Iris pigment epithelial cell (primary cell): ENCODE results near the gene GPX4.
"Not testable (repeated sequence)": the region's sequence is repeated elsewhere in the genome, so short reads cannot be mapped to it uniquely, and the experiment has no call there.

Source experiments
- DNase-seq: peaks from one replicate; pipeline ENCODE4 v3.0.0-alpha.2; 2011; ENCODE audit warnings: low read depth

The GPX4 gene

GRCh38 chr19:1113986-1114483 is 10.2 kb downstream of the GPX4 start:
- no peak for DNase-seq

GRCh38 chr19:1114728-1115127 is 10.9 kb downstream of the GPX4 start:
- DNase-seq = not testable (repeated sequence)

GRCh38 chr19:1115646-1116420 is 12.0 kb downstream of the GPX4 start:
- no peak for DNase-seq

GRCh38 chr19:1116726-1117581 is 13.2 kb downstream of the GPX4 start:
- DNase-seq = no peak

GRCh38 chr19:1117654-1118053 is 13.9 kb downstream of the GPX4 start:
- DNase-seq = no peak

- no peak for DNase-seq
Observed at GRCh38 chr19:1118999-1119398, 15.2 kb downstream of the GPX4 start.

GRCh38 chr19:1119475-1120217 is 15.9 kb downstream of the GPX4 start:
- DNase-seq = no peak

- no peak for DNase-seq
Observed at GRCh38 chr19:1121395-1121794, 17.6 kb downstream of the GPX4 start.

- DNase-seq = no peak
Observed at GRCh38 chr19:1122021-1122971, 18.5 kb downstream of the GPX4 start.

GRCh38 chr19:1122972-1123363 is 19.2 kb downstream of the GPX4 start:
- peak; percentile 84 for DNase-seq

GRCh38 chr19:1123381-1123780 is 19.6 kb downstream of the GPX4 start:
- no peak for DNase-seq

GRCh38 chr19:1123885-1124677 is 20.3 kb downstream of the GPX4 start:
- no peak for DNase-seq

GRCh38 chr19:1125601-1126467 is 22.0 kb downstream of the GPX4 start:
- no peak for DNase-seq

- DNase-seq = no peak
Observed at GRCh38 chr19:1126984-1127760, 23.4 kb downstream of the GPX4 start.

- no peak for DNase-seq
Observed at GRCh38 chr19:1128106-1128505, 24.3 kb downstream of the GPX4 start.

- DNase-seq = not testable (repeated sequence)
Observed at GRCh38 chr19:1129084-1129483, 25.3 kb downstream of the GPX4 start.

- DNase-seq = no peak
Observed at GRCh38 chr19:1129535-1129934, 25.7 kb downstream of the GPX4 start.
